NCI-H146 treated with DMSO at 0.1 percent for 48 hours (cell line): ENCODE results near the gene STMN1.
A peak's percentile ranks its signal among the peaks of the same experiment; 100 is the strongest.
"Not testable (repeated sequence)": the region's sequence is repeated elsewhere in the genome, so short reads cannot be mapped to it uniquely, and the experiment has no call there.

Experiments
- DNase-seq: peaks from one replicate; lab custom pipeline; 2025; ENCODE audit not compliant: unreplicated experiment; lab: John Stamatoyannopoulos, UW

Gene STMN1

GRCh38 chr1:25905680-25906643 lies at the start of gene STMN1:
Gene STMN1 (minus strand): TSS chr1:25906419. CDS start chr1:25904676, 1,743 bp downstream.
- DNase-seq, result peak; percentile 79

- no peak for DNase-seq
These were observed 49.3 kb upstream of the STMN1 start for GRCh38 chr1:25955553-25955952.

- no peak for DNase-seq
These were observed 48.2 kb upstream of the STMN1 start for GRCh38 chr1:25954282-25954938.

- DNase-seq, result no peak
These were observed 46.7 kb upstream of the STMN1 start for GRCh38 chr1:25952841-25953401.

GRCh38 chr1:25948641-25949040 lies 42.4 kb upstream of the STMN1 start:
- no peak for DNase-seq

- DNase-seq, result no peak
These were observed 40.8 kb upstream of the STMN1 start for GRCh38 chr1:25947027-25947426.

- peak; percentile 52 for DNase-seq
These were observed 39.5 kb upstream of the STMN1 start for GRCh38 chr1:25945761-25946160.

- DNase-seq, result peak; percentile 63
These were observed 38.8 kb upstream of the STMN1 start for GRCh38 chr1:25944986-25945385.

- DNase-seq, result not testable (repeated sequence)
These were observed 37.3 kb upstream of the STMN1 start for GRCh38 chr1:25943511-25943910.

GRCh38 chr1:25936947-25937346 lies 30.7 kb upstream of the STMN1 start:
- no peak for DNase-seq

GRCh38 chr1:25933479-25934365 lies 27.5 kb upstream of the STMN1 start:
- DNase-seq, result no peak

GRCh38 chr1:25932811-25933400 lies 26.7 kb upstream of the STMN1 start:
- DNase-seq, result not testable (repeated sequence)

- DNase-seq, result no peak
These were observed 26.1 kb upstream of the STMN1 start for GRCh38 chr1:25932321-25932720.

- no peak for DNase-seq
These were observed 22.8 kb upstream of the STMN1 start for GRCh38 chr1:25929016-25929415.

- peak; percentile 46 for DNase-seq
These were observed 21.5 kb upstream of the STMN1 start for GRCh38 chr1:25927521-25928265.

- DNase-seq, result peak; percentile 31
These were observed 20.7 kb upstream of the STMN1 start for GRCh38 chr1:25926731-25927496.

GRCh38 chr1:25924454-25924853 lies 18.2 kb upstream of the STMN1 start:
- DNase-seq, result no peak

GRCh38 chr1:25922971-25923552 lies 16.8 kb upstream of the STMN1 start:
- DNase-seq, result peak; percentile 29
